NCI-H2029 (cell line): ENCODE data around the gene TAF10.

ENCODE experiments used
- DNase-seq: peaks from one replicate; lab custom pipeline; 2025; lab: John Stamatoyannopoulos, UW

Gene TAF10

GRCh38 chr11:6612213-6613041 lies at the start of gene TAF10:
TAF10 (minus strand) TSS chr11:6612216; CDS start chr11:6612189, 27 bp downstream.
- peak; percentile 96 for DNase-seq

GRCh38 chr11:6660712-6661111 lies 48.7 kb upstream of the TAF10 start:
- no peak for DNase-seq

- no peak for DNase-seq
These were observed 46.6 kb upstream of the TAF10 start for GRCh38 chr11:6658647-6659046.

GRCh38 chr11:6657346-6657745 lies 45.3 kb upstream of the TAF10 start:
- no peak for DNase-seq

GRCh38 chr11:6656936-6657335 lies 44.9 kb upstream of the TAF10 start:
- DNase-seq = no peak

- no peak for DNase-seq
These were observed 44.5 kb upstream of the TAF10 start for GRCh38 chr11:6656584-6656915.

- no peak for DNase-seq
These were observed 44.0 kb upstream of the TAF10 start, which contains the start of gene DCHS1 for GRCh38 chr11:6655790-6656583. DCHS1 (minus strand) TSS chr11:6655809; CDS start chr11:6641613, 14,196 bp downstream.

- no peak for DNase-seq
These were observed 43.2 kb upstream of the TAF10 start for GRCh38 chr11:6655020-6655789.

GRCh38 chr11:6654281-6655019 lies 42.4 kb upstream of the TAF10 start:
- no peak for DNase-seq

- no peak for DNase-seq
These were observed 41.6 kb upstream of the TAF10 start for GRCh38 chr11:6653656-6654055.

GRCh38 chr11:6653097-6653496 lies 41.1 kb upstream of the TAF10 start:
- DNase-seq = no peak

GRCh38 chr11:6652182-6652581 lies 40.2 kb upstream of the TAF10 start:
- DNase-seq = no peak

GRCh38 chr11:6650980-6651379 lies 39.0 kb upstream of the TAF10 start:
- no peak for DNase-seq

- DNase-seq = no peak
These were observed 38.1 kb upstream of the TAF10 start for GRCh38 chr11:6650104-6650503.

- DNase-seq = no peak
These were observed 36.5 kb upstream of the TAF10 start for GRCh38 chr11:6648501-6648900.

- no peak for DNase-seq
These were observed 35.8 kb upstream of the TAF10 start for GRCh38 chr11:6647836-6648235.

- DNase-seq = no peak
These were observed 35.1 kb upstream of the TAF10 start for GRCh38 chr11:6646918-6647679.

GRCh38 chr11:6646576-6646917 lies 34.5 kb upstream of the TAF10 start:
- no peak for DNase-seq

- DNase-seq = no peak
These were observed 34.1 kb upstream of the TAF10 start for GRCh38 chr11:6646071-6646470.

- DNase-seq = no peak
These were observed 30.9 kb upstream of the TAF10 start for GRCh38 chr11:6642957-6643356.
